ENCODE results near the gene THEMIS. TPM values are rescaled to one million over a fixed set of nuclear protein-coding genes. Genes with fewer than 3 reads are reported as not detected.
"Not testable (repeated sequence)": the region's sequence is repeated elsewhere in the genome, so short reads cannot be mapped to it uniquely, and the experiment has no call there.

Gene THEMIS
- total and polyA plus RNA-seq, 2 of the 4 experiments (the other 2 are of a cell fraction): not detected

- H3K9me1 ChIP-seq (ENCODE audit: insufficient read depth, low read length); H3K36me3 ChIP-seq (ENCODE audit: control insufficient read depth, insufficient read depth, low read length); H2AK9ac ChIP-seq (replicated peaks; ENCODE audit: low read depth, low read length, poor library complexity); H2BK15ac ChIP-seq (ENCODE audit: low read depth, low read length); H3K18ac ChIP-seq (ENCODE audit: low read depth, low read length); H2AFZ ChIP-seq (replicated peaks; ENCODE audit: low read length, poor library complexity); H3K4me1 ChIP-seq (ENCODE audit: control insufficient read depth, insufficient read depth, low read length); H3K27me3 ChIP-seq (ENCODE audit: control insufficient read depth, insufficient read depth, low read length); H4K8ac ChIP-seq (ENCODE audit: low read depth in 2 of 2, low read length in 2 of 2); H3K9me3 ChIP-seq (ENCODE audit: control insufficient read depth, insufficient read depth, low read length); H3K23ac ChIP-seq (ENCODE audit: low read depth, low read length); DNase-seq; H3K4me3 ChIP-seq (ENCODE audit: insufficient read depth, low read depth, low read length); H3K14ac ChIP-seq (replicated peaks; ENCODE audit: low read depth, low read length); CTCF ChIA-PET; H2BK5ac ChIP-seq (ENCODE audit: low read depth, low read length, poor library complexity, severe bottlenecking); H3K4me2 ChIP-seq (ENCODE audit: low read depth, low read length); H3K56ac ChIP-seq (ENCODE audit: extremely low read depth, insufficient read depth, low read length); H4K20me1 ChIP-seq (ENCODE audit: insufficient read depth, low read length); in situ Hi-C loops (cut with MboI; ENCODE audit: low sequenced_read_pairs); H3K79me1 ChIP-seq (ENCODE audit: low read depth in 1 of 2, low read length in 2 of 2); H3K4ac ChIP-seq (ENCODE audit: low read depth, low read length); H2BK20ac ChIP-seq (ENCODE audit: low read depth, low read length); intact Hi-C loops (cut with micrococcal nuclease); H3K27ac ChIP-seq (ENCODE audit: insufficient read depth, low read length); H4K91ac ChIP-seq (ENCODE audit: insufficient read depth, low read depth, low read length); H3K9ac ChIP-seq (ENCODE audit: low read depth, low read length); H2BK120ac ChIP-seq (ENCODE audit: low read depth, low read length); BruUV-seq (replicated peaks); dilution Hi-C loops (cut with HindIII; ENCODE audit: low sequenced_read_pairs, unreplicated experiment); H2AK5ac ChIP-seq (ENCODE audit: low read depth, low read length); H4K5ac ChIP-seq (ENCODE audit: low read depth, low read length); ATAC-seq (ENCODE audit: low read depth): not testable (repeated sequence)
- POLR2A ChIA-PET (ENCODE audit: unreplicated experiment): interaction anchor here (0.8 kb wide), 1 partner anchor 145 kb away, joined by 3 read pairs; no protein-coding TSS in a partner anchor
Observed at GRCh38 chr6:127881949-127882348, 18.9 kb downstream of the THEMIS start.

Measured in IMR-90 (cell line).